Activated T-cell treated with anti-CD3 and anti-CD28 coated beads, Interleukin-2, amount 50 U/mL, for 72 hours (primary cell): ENCODE results near the gene TMEM143. TPM values are rescaled to one million over a fixed set of nuclear protein-coding genes. Genes with fewer than 3 reads are reported as not detected.
"Not testable (repeated sequence)": the region's sequence is repeated elsewhere in the genome, so short reads cannot be mapped to it uniquely, and the experiment has no call there.

Source experiments
- ATAC-seq, 2 donors: fragments of 150-1000 bp; cut with Tn5 transposase; replicated peaks in 1 of 2; 2 replicates each; pipeline ENCODE4 v1.10.0; 2021; ENCODE audit warnings: moderate library complexity in 2 of 2, mild to moderate bottlenecking in 1 of 2
- DNase-seq, 2 donors: peaks; one replicate each; pipeline ENCODE4 v3.0.0; 2021 to 2022; ENCODE audit warnings: mixed read lengths in 1 of 2
- H3K27ac Mint-ChIP-seq: one replicate; pipeline ENCODE4 v1.8.0; 2022; ENCODE audit warnings: mild to moderate bottlenecking, moderate library complexity, mixed read lengths
- H3K27me3 Mint-ChIP-seq: one replicate; pipeline ENCODE4 v1.8.0; 2022; ENCODE audit warnings: low read depth, mixed read lengths
- H3K36me3 Mint-ChIP-seq, 2 donors: one replicate each; pipeline ENCODE4 v1.8.0; 2022; ENCODE audit warnings: mixed read lengths in 2 of 2, mild to moderate bottlenecking in 1 of 2; ENCODE audit not compliant: insufficient read depth in 2 of 2
- H3K4me1 Mint-ChIP-seq: one replicate; pipeline ENCODE4 v1.8.0; 2022; ENCODE audit warnings: low read depth, mixed read lengths
- H3K4me3 Mint-ChIP-seq, 2 donors: one replicate each; pipeline ENCODE4 v1.8.0; 2022; ENCODE audit warnings: mild to moderate bottlenecking in 2 of 2, mixed read lengths in 2 of 2, moderate library complexity in 2 of 2
- H3K9me3 Mint-ChIP-seq, 2 donors: one replicate each; pipeline ENCODE4 v1.8.0; 2022; ENCODE audit warnings: mixed read lengths in 2 of 2
- total RNA-seq, 2 donors: library from RNA; stranded (reverse); gene quantifications; one replicate each; pipeline ENCODE4 v1.2.3, GENCODE V29; 2022

TMEM143 gene
- total RNA-seq, 2 donors from 2014 or later = 20.9 to 26.2 TPM

DNA sequence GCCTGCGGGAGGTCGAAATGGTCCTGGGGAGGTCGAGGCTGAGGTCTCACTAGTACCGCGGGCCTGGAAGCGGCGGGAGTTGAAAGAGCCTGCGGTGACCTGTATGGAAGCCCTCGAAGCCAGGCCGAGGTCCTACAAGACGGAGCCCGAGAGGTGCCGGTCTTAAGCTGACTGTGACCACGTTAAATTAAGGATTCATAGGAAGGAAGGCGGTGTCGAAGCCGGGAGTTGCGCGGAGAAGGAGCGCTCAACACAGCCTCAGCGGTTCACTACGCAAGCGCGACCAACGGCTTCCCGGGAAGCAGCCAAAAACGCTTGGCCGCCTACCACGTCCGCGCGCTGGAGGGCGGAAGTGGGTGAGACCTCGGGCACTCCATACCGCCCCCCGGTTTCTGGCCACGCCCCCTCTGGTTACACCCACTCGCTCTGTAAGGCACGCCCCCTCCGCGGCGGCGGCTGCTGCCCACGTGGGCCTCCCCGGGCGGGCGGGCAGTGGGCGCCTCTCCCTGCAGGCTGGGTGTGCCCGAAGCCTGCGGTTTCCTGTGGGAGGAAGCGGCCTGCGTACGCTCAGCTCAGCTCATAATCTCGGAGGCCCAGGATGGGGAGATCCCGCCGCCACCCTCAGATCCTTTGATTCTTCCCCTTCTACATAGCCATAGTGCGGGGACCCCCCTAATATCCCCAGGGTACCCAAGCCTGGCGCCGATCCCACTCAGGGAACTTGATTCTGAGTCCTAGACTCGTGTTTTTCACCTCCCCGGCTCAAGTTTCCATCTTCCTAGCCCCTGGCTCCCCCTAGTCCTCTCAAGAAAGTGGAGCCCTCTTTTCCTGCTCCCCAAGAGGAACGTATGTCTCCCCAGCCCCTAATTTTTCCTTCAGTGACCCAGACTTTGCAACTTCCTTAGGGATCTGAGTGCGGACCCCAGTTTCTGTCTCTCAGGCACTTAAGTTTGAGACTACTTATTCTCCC lies 41.8 kb downstream of the TMEM143 start:
- DNase-seq (peak; percentile 99 to 100), ATAC-seq (peak; percentile 71 to 74)
- Mint-ChIP-seq H3K4me1 (peaks cover 68% of the 10 kb centered on the region), H3K4me3 (peak overlapping the region; percentile 93 to 95), H3K36me3 (peaks cover 2 to 6% of the 10 kb centered on the region in 2 donors), H3K9me3 (no peaks in the 10 kb centered on the region), H3K27me3 (no peaks in the 10 kb centered on the region), H3K27ac (peak overlapping the region; percentile 96)

GRCh38 chr19:48321372-48321621 lies 42.4 kb downstream of the TMEM143 start:
- Mint-ChIP-seq H3K9me3 (no peaks in the 10 kb centered on the region), H3K4me3 (peak overlapping the region; percentile 93 to 95), H3K27ac (peak overlapping the region; percentile 96), H3K36me3 (peaks cover 2 to 6% of the 10 kb centered on the region in 2 donors), H3K4me1 (peaks cover 62% of the 10 kb centered on the region), H3K27me3 (no peaks in the 10 kb centered on the region)
- DNase-seq = peak; percentile 97 to 99
- ATAC-seq = peak; percentile 74 to 76

- no peak overlapping the region for H3K27ac Mint-ChIP-seq
- H3K4me3 Mint-ChIP-seq = peak overlapping the region; percentile 93 to 95
- H3K36me3 Mint-ChIP-seq = no peaks in the 10 kb centered on the region
Measured at GRCh38 chr19:48319647-48320541, 43.8 kb downstream of the TMEM143 start.

DNA sequence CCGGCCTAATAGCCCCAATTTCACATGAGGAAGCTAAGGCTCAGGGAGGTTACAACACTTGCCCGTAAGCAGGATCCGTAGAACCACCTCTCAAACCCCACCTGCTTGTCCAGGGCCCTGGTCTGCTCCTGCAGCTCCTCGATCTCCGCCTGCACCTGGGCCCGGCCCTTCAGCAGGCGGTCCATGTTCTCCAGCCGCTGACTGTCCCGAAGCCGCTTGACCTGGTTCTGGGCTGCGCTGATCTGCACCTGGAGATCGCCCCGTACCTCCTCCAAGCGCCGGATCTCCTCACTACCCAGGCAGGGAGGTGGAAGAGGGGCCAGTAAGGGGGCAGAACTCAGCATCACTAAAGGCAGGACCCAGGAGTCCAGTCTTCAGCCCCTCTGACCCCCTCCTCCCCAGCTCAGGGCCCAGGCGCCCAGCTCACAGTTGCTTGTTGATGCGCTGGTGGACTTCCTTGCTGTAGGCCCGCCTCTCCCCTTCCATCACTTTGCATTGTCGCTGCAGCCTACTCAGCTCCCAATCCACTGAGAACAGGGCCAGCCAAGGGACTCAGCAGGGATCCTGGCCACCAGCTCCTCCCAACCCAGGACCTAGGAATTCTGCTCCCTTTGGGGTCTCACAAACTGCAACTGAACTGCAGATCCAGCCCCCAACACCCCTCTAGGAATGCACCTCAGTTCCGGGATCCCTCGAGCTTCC lies 45.3 kb downstream of the TMEM143 start:
- no peaks in the 10 kb centered on the region for H3K27me3 Mint-ChIP-seq
- DNase-seq = no peak
- no peak overlapping the region for H3K4me3 Mint-ChIP-seq
- ATAC-seq = no peak
- H3K36me3 Mint-ChIP-seq = no peaks in the 10 kb centered on the region
- H3K4me1 Mint-ChIP-seq = peaks cover 35% of the 10 kb centered on the region
- H3K9me3 Mint-ChIP-seq = no peaks in the 10 kb centered on the region
- H3K27ac Mint-ChIP-seq = no peak overlapping the region

More at GRCh38 chr19:48319647-48320541, 43.8 kb downstream of the TMEM143 start:
- no peaks in the 10 kb centered on the region for H3K27me3 Mint-ChIP-seq
- no peaks in the 10 kb centered on the region for H3K9me3 Mint-ChIP-seq
- DNase-seq = peak; percentile 86
- peaks cover 49% of the 10 kb centered on the region for H3K4me1 Mint-ChIP-seq
- peak; percentile 18 to 20 for ATAC-seq

- H3K9me3 Mint-ChIP-seq, H3K27ac Mint-ChIP-seq, DNase-seq, ATAC-seq, H3K27me3 Mint-ChIP-seq, H3K4me3 Mint-ChIP-seq, H3K36me3 Mint-ChIP-seq: not testable (repeated sequence)
- H3K4me1 Mint-ChIP-seq = peaks cover 27% of the 10 kb centered on the region
Measured at GRCh38 chr19:48317708-48317960, 46.1 kb downstream of the TMEM143 start.

- Mint-ChIP-seq H3K9me3 (no peaks in the 10 kb centered on the region), H3K27ac (no peak overlapping the region), H3K27me3 (no peaks in the 10 kb centered on the region), H3K4me3 (no peak overlapping the region), H3K36me3 (no peaks in the 10 kb centered on the region), H3K4me1 (peaks cover 12% of the 10 kb centered on the region)
- ATAC-seq (no peak), DNase-seq (no peak)
Measured at GRCh38 chr19:48315712-48316111, 48.0 kb downstream of the TMEM143 start.

DNA sequence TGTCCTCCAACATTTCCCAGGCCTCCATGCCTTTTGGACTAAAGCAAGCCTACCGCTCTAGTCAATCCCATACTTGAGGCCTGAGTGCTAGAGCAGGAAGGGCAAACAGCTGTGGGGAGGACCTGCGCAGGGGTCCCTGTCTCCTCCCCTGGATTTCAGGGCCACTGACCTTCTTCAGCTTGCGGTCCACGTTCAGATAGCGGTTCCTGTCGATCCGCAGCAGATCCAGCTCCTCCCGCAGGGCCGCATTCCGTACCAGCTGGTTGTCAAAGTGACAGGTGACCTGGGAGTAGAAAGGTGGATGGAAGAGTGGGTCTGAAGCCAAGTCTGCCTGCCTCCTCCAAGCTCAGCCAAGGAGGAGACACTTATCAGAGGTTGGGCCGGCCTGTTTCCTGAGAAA lies 52.4 kb downstream of the TMEM143 start:
- DNase-seq (no peak), ATAC-seq (no peak)
- Mint-ChIP-seq H3K9me3 (no peaks in the 10 kb centered on the region), H3K27ac (no peak overlapping the region), H3K4me3 (no peak overlapping the region), H3K36me3 (no peaks in the 10 kb centered on the region), H3K27me3 (no peaks in the 10 kb centered on the region), H3K4me1 (no peaks in the 10 kb centered on the region)

DNA sequence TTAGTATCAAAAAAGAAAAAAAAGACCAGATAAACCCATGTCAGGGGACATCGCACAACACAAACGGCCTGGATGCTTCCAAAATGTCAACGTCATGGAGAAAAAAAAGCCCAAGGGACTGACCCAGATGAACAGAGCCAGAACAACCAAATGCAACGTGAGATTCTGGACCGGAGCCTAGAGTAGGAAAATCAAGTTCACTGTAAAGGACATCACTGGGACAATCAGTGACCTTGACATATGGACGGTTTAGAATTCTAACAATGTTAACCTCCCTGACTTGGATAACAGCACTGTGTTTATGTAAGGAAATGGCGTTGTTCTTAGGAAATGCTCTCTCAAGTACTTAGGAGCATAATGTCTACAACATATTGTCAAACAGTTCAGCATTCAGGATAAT lies 53.5 kb downstream of the TMEM143 start:
- H3K9me3 Mint-ChIP-seq = no peaks in the 10 kb centered on the region
- no peak overlapping the region for H3K27ac Mint-ChIP-seq
- H3K27me3 Mint-ChIP-seq = no peaks in the 10 kb centered on the region
- H3K4me3 Mint-ChIP-seq = no peak overlapping the region
- no peaks in the 10 kb centered on the region for H3K4me1 Mint-ChIP-seq
- no peaks in the 10 kb centered on the region for H3K36me3 Mint-ChIP-seq
- DNase-seq (no peak), ATAC-seq (no peak)

DNA sequence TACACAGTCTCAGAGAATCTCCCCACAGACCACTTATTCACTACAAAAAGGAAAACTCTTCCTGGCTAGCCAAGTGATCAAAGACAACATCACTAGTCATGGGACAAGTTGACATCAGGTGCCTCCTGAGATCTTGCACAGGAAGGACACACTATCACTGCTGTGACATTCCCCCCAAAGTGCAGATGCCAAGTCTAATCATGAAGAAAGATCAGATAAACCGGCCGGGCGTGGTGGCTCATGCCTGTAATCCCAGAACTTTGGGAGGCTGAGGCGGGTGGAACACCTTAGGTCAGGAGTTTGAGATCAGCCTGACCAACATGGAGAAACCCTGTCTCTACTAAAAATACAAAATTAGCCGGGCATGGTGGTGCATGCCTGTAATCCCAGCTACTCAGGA lies 54.0 kb downstream of the TMEM143 start:
- not testable (repeated sequence) for H3K27me3 Mint-ChIP-seq, DNase-seq, ATAC-seq, H3K27ac Mint-ChIP-seq, H3K4me3 Mint-ChIP-seq, H3K9me3 Mint-ChIP-seq, H3K36me3 Mint-ChIP-seq, H3K4me1 Mint-ChIP-seq

- DNase-seq (no peak), ATAC-seq (no peak)
- Mint-ChIP-seq H3K9me3 (no peaks in the 10 kb centered on the region), H3K4me1 (no peaks in the 10 kb centered on the region), H3K27me3 (no peaks in the 10 kb centered on the region), H3K4me3 (no peak overlapping the region), H3K27ac (no peak overlapping the region), H3K36me3 (no peaks in the 10 kb centered on the region)
Measured at GRCh38 chr19:48308631-48309586, 54.8 kb downstream of the TMEM143 start.

- H3K4me1 Mint-ChIP-seq = no peaks in the 10 kb centered on the region
- H3K36me3 Mint-ChIP-seq = no peaks in the 10 kb centered on the region
- no peak overlapping the region for H3K27ac Mint-ChIP-seq
- no peak for ATAC-seq
- H3K4me3 Mint-ChIP-seq = no peak overlapping the region
- no peak for DNase-seq
- no peaks in the 10 kb centered on the region for H3K27me3 Mint-ChIP-seq
- no peaks in the 10 kb centered on the region for H3K9me3 Mint-ChIP-seq
Measured at GRCh38 chr19:48303866-48304265, 59.9 kb downstream of the TMEM143 start.

DNA sequence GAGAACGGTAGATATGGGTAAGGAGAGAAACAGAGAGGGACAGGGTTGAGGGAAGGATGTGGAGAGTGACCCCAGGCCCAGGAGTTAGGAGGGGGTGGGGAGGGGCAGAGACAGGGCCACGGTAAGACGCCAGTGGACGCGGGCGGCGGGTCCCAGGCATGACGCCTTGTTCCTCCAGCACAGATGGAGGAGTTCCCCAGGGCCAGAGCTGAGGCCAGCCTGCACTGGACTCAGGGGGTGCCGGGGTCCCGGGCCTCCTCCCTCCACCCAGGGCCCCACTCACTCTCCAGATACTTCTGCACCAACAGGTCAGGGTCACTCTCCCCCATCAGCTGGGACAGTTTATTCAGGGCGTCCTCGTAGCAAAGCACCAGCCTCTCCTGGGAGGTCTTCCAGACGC lies 60.4 kb downstream of the TMEM143 start:
- no peak for ATAC-seq
- Mint-ChIP-seq H3K36me3 (no peaks in the 10 kb centered on the region), H3K4me1 (no peaks in the 10 kb centered on the region), H3K27ac (no peak overlapping the region), H3K9me3 (no peaks in the 10 kb centered on the region), H3K4me3 (no peak overlapping the region), H3K27me3 (no peaks in the 10 kb centered on the region)
- DNase-seq = no peak
